HEK293 (cell line): ENCODE measurements around the gene SAMD1.

ENCODE experiments used
- CTCF ChIP-seq: fragments of 450-650 bp; formaldehyde crosslinking; IDR thresholded peaks from 2 replicates; pipeline ENCODE4 v1.5.1; 2016; ENCODE audit warnings: missing biosample characterization, missing genetic modification characterization
- KLF16 ChIP-seq: fragments of 450-650 bp; formaldehyde crosslinking; IDR thresholded peaks from 2 replicates; pipeline ENCODE4 v1.5.1; 2017; ENCODE audit warnings: missing biosample characterization, missing genetic modification characterization
- ZNF24 ChIP-seq: fragments of 450-650 bp; formaldehyde crosslinking; IDR thresholded peaks from 2 replicates; pipeline ENCODE4 v1.5.1; 2016; ENCODE audit warnings: missing biosample characterization, missing genetic modification characterization
- ZNF549 ChIP-seq: fragments of 450-650 bp; IDR thresholded peaks from 2 replicates; pipeline ENCODE4 v1.5.1; 2018; ENCODE audit warnings: missing biosample characterization, missing genetic modification characterization, mild to moderate bottlenecking, inconsistent platforms, moderate library complexity
- ZNF558 ChIP-seq: fragments of 450-650 bp; formaldehyde crosslinking; IDR thresholded peaks from 2 replicates; pipeline ENCODE4 v1.5.1; 2016; ENCODE audit warnings: missing biosample characterization, missing genetic modification characterization
- TF ChIP-seq, protein P1 (sequence below): fragments of 450-650 bp; formaldehyde crosslinking; IDR thresholded peaks from 2 replicates; pipeline ENCODE4 v1.5.1; 2016; ENCODE audit warnings: missing biosample characterization, missing genetic modification characterization

- TF ChIP-seq KLF16 (tag by site-specific recombination) (no peak), ZNF549 (tag by site-specific recombination) (no peak), CTCF (tag by site-specific recombination) (no peak), ZNF24 (tag by site-specific recombination) (no peak), ZNF558 (tag by site-specific recombination) (no peak)
- TF ChIP-seq, protein P1, sequence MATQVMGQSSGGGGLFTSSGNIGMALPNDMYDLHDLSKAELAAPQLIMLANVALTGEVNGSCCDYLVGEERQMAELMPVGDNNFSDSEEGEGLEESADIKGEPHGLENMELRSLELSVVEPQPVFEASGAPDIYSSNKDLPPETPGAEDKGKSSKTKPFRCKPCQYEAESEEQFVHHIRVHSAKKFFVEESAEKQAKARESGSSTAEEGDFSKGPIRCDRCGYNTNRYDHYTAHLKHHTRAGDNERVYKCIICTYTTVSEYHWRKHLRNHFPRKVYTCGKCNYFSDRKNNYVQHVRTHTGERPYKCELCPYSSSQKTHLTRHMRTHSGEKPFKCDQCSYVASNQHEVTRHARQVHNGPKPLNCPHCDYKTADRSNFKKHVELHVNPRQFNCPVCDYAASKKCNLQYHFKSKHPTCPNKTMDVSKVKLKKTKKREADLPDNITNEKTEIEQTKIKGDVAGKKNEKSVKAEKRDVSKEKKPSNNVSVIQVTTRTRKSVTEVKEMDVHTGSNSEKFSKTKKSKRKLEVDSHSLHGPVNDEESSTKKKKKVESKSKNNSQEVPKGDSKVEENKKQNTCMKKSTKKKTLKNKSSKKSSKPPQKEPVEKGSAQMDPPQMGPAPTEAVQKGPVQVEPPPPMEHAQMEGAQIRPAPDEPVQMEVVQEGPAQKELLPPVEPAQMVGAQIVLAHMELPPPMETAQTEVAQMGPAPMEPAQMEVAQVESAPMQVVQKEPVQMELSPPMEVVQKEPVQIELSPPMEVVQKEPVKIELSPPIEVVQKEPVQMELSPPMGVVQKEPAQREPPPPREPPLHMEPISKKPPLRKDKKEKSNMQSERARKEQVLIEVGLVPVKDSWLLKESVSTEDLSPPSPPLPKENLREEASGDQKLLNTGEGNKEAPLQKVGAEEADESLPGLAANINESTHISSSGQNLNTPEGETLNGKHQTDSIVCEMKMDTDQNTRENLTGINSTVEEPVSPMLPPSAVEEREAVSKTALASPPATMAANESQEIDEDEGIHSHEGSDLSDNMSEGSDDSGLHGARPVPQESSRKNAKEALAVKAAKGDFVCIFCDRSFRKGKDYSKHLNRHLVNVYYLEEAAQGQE (tag by site-specific recombination), result no peak
Measured at GRCh38 chr19:14101003-14101545, 10.5 kb upstream of the SAMD1 start.
